ENCODE data around the gene ARMS2. TPM values are rescaled to one million over a fixed set of nuclear protein-coding genes. Genes with fewer than 3 reads are reported as not detected.

ARMS2 gene
- total RNA-seq, 4 donors from 2014 or later: 0.72 TPM; not detected in 3

GRCh38 chr10:122450353-122450990 is 4.0 kb upstream of the ARMS2 start:
- WGBS: 78% methylated on average over 14 of the region's 14 CpGs
- H3K4me3 ChIP-seq: no peak overlapping the region
- H3K4me1 ChIP-seq: no peaks in the 10 kb centered on the region
- no peaks in the 10 kb centered on the region for H3K36me3 ChIP-seq
- TF ChIP-seq EP300 (IDR thresholded peaks at IDR 0.05) (no peak), POLR2A (IDR thresholded peaks at IDR 0.05) (no peak), POLR2AphosphoS5 (IDR thresholded peaks at IDR 0.05) (no peak)
- TF ChIP-seq, protein P1, sequence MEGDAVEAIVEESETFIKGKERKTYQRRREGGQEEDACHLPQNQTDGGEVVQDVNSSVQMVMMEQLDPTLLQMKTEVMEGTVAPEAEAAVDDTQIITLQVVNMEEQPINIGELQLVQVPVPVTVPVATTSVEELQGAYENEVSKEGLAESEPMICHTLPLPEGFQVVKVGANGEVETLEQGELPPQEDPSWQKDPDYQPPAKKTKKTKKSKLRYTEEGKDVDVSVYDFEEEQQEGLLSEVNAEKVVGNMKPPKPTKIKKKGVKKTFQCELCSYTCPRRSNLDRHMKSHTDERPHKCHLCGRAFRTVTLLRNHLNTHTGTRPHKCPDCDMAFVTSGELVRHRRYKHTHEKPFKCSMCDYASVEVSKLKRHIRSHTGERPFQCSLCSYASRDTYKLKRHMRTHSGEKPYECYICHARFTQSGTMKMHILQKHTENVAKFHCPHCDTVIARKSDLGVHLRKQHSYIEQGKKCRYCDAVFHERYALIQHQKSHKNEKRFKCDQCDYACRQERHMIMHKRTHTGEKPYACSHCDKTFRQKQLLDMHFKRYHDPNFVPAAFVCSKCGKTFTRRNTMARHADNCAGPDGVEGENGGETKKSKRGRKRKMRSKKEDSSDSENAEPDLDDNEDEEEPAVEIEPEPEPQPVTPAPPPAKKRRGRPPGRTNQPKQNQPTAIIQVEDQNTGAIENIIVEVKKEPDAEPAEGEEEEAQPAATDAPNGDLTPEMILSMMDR (IDR thresholded peaks at IDR 0.05): no peak
- no peaks in the 10 kb centered on the region for H3K27me3 ChIP-seq
- DNase-seq (ENCODE audit: low spot score in 2 of 2): no peak
- H3K27ac ChIP-seq: no peak overlapping the region
- no peaks in the 10 kb centered on the region for H3K9me3 ChIP-seq

- Histone ChIP-seq H3K36me3 (no peaks in the 10 kb centered on the region), H3K9me3 (no peaks in the 10 kb centered on the region), H3K27me3 (no peaks in the 10 kb centered on the region), H3K4me3 (no peak overlapping the region), H3K27ac (no peak overlapping the region), H3K4me1 (no peaks in the 10 kb centered on the region)
- DNase-seq (ENCODE audit: low spot score in 2 of 2): no peak
- WGBS: 91% methylated on average over 3 of the region's 3 CpGs
- no peak for TF ChIP-seq EP300 (IDR thresholded peaks at IDR 0.05)
- TF ChIP-seq POLR2A (IDR thresholded peaks at IDR 0.05): no peak
- TF ChIP-seq, protein P1 (IDR thresholded peaks at IDR 0.05): no peak
- no peak for TF ChIP-seq POLR2AphosphoS5 (IDR thresholded peaks at IDR 0.05)
Measured at GRCh38 chr10:122454071-122454470, 382 bp upstream of the ARMS2 start.

DNA sequence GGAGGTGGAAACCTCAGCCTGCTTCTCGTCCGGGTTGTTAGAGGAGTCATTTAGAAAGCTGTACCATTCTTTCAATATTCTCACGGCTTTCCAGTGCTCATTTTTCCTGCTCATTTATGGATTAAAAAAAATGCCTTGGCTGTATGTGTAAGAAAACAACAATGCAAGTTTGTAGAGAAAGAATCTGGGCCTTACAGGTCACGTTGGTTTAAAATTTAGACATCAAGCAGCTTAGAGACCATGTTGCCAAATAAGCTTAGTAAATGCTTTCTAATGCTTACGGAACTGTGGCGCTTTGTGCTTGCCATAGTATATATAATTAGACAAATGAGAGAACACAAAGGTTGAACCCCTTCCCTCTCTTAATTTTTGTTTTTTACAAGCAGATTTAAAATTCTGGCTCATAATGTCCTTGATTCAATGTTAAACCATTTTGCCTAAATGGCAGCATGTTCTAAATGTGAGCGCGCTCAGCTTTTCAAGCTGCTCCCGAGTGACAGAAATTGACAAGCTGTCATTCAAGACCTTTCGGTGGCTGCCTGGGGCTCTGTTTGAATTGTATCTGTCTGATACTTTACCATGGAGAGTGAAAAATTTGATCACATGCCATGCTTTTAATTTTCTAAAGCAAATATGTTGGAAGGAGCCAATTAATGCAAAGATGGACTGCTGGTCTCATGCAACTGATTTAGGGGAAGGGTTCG is 1.1 kb downstream of the ARMS2 start:
- no peak for DNase-seq (ENCODE audit: low spot score in 2 of 2)
- WGBS: 88% methylated on average over 11 of the region's 11 CpGs
- Histone ChIP-seq H3K4me1 (peaks cover 5% of the 10 kb centered on the region), H3K27ac (no peak overlapping the region), H3K27me3 (no peaks in the 10 kb centered on the region), H3K9me3 (no peaks in the 10 kb centered on the region), H3K4me3 (no peak overlapping the region), H3K36me3 (no peaks in the 10 kb centered on the region)
- no peak for TF ChIP-seq EP300 (IDR thresholded peaks at IDR 0.05)
- no peak for TF ChIP-seq POLR2AphosphoS5 (IDR thresholded peaks at IDR 0.05)
- no peak for TF ChIP-seq POLR2A (IDR thresholded peaks at IDR 0.05)
- TF ChIP-seq, protein P1 (IDR thresholded peaks at IDR 0.05): no peak

- TF ChIP-seq, protein P1 (IDR thresholded peaks at IDR 0.05): no peak
- TF ChIP-seq POLR2AphosphoS5 (IDR thresholded peaks at IDR 0.05): no peak
- TF ChIP-seq POLR2A (IDR thresholded peaks at IDR 0.05): no peak
- TF ChIP-seq EP300 (IDR thresholded peaks at IDR 0.05): no peak
- DNase-seq (ENCODE audit: low spot score in 2 of 2): no peak
- Histone ChIP-seq H3K27ac (no peak overlapping the region), H3K4me1 (peaks cover 19% of the 10 kb centered on the region), H3K9me3 (no peaks in the 10 kb centered on the region), H3K36me3 (no peaks in the 10 kb centered on the region), H3K4me3 (no peak overlapping the region), H3K27me3 (no peaks in the 10 kb centered on the region)
- 57% methylated on average over 5 of the region's 5 CpGs for WGBS
Measured at GRCh38 chr10:122457934-122458333, 3.5 kb downstream of the ARMS2 start.

- no peak overlapping the region for H3K4me3 ChIP-seq
- H3K27me3 ChIP-seq: no peaks in the 10 kb centered on the region
- peaks cover 27% of the 10 kb centered on the region for H3K4me1 ChIP-seq
- no peaks in the 10 kb centered on the region for H3K36me3 ChIP-seq
- TF ChIP-seq POLR2A (IDR thresholded peaks at IDR 0.05): no peak
- TF ChIP-seq, protein P1 (IDR thresholded peaks at IDR 0.05): no peak
- no peak for TF ChIP-seq EP300 (IDR thresholded peaks at IDR 0.05)
- no peak for TF ChIP-seq POLR2AphosphoS5 (IDR thresholded peaks at IDR 0.05)
- DNase-seq (ENCODE audit: low spot score in 2 of 2): no peak
- H3K9me3 ChIP-seq: no peaks in the 10 kb centered on the region
- no peak overlapping the region for H3K27ac ChIP-seq
- WGBS: 87% methylated on average over 6 of the region's 6 CpGs
Measured at GRCh38 chr10:122458693-122459092, 4.2 kb downstream of the ARMS2 start.

Measured in suprapubic skin (tissue), 4 donors.